Measurements from ENCODE around the gene DDA1. TPM values are rescaled to one million over a fixed set of nuclear protein-coding genes. Genes with fewer than 3 reads are reported as not detected.

The DDA1 gene
- total RNA-seq: 21.2 and 45.5 TPM in 2 replicates

DNA sequence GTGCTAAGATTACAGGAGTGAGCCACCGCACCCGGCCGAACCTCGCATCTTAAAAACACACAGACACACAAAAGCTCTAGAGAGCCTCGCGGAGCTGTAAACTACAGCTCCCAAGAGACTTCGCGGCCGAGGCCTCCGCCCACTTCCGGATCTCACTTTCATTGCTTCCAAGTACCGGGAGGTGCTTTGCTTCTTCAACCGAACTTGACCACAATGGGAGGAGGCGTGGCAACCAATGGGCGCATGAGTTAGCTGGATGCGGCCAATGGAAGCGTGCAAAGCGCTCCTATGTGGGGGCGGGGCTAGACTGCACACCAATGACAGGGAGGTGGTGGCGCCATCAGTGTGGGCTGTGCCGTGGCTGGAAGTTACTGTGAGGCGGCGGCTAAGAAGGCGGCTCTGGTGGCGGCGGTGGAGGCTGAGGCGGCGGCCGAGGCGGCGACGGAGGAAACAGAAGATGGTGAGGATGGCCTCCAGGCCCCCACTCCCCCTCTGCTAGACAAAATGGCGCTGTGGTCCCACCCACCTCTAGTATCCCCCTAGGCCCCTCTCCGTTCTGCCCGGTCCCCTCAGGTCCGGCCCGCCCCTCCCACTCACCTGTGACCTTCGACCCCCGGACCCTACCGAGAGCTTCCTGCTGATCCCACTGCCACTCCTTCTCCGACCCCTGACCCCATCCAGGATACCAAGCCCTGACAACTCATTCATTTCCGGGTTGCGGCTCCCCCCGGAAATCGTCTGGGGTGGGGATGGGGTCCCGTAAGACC, at the start of gene DDA1:
Gene DDA1, plus strand, starts transcription at position 366 of the 767 bp plus-strand sequence. Its CDS starts 92 bp downstream, at position 458.

DNA sequence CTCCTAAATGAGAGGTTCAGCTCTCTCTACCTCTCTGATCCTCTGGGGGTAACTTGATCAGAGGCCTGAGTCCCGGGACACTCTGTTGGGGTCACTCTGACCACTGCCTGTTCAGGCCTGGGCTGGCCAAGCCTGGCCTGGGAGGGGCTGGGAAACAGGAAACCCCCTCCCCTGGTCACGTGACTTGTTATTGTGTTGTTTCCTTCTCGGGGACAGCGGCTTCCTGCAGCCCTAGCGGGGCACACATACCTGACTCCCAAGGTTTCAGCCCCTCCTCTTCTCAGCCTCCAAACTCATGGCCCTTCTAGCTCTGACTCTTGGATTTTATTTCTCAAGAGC, 44.8 kb upstream of the DDA1 start, which contains the start of gene USHBP1:
Gene USHBP1, minus strand, starts transcription at position 105 of the 339 bp plus-strand sequence. CDS start 446 bp downstream, outside the sequence.

DNA sequence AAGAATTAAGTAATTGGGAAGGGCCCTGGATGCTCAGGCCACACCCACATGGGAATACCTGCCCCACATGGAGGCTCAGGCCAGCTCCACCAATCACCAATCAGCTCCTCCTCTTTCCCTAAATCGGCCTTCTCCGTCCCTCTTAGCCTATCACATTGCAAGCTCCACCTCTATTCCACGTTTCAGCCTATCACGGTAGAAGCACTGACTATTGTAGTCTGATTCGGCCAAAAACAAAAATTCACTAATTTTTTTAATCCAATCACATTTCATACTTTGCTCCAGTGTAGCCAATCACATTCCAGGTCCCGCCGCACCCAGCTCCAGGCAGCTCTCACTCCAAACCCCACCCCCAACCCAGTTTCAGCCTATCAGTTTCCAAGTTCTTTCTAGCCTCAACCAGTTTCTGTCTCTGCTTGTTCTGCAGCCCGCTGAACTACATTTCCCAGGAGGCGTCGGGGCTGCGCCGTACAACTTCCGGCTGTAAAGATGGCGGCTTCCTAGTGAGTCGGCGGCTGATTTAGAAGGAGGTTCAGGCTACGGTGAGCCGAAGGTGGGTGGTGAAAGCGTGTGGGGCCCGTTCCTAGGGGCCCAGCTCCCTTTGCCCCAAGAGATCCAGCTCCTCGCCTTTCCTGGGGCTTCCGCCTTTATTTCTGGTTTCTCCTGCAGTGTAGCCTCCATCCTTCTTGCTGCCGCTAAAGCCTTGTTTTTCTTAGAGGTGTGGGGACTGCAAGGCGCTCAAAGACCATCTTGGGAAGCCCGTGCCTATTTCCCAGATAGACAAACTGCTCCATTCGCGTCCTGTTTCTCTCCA, 42.2 kb upstream of the DDA1 start, which contains the start of gene BABAM1:
Gene BABAM1, plus strand, starts transcription at position 469 of the 814 bp plus-strand sequence. CDS start 1,364 bp downstream, outside the sequence.

DNA sequence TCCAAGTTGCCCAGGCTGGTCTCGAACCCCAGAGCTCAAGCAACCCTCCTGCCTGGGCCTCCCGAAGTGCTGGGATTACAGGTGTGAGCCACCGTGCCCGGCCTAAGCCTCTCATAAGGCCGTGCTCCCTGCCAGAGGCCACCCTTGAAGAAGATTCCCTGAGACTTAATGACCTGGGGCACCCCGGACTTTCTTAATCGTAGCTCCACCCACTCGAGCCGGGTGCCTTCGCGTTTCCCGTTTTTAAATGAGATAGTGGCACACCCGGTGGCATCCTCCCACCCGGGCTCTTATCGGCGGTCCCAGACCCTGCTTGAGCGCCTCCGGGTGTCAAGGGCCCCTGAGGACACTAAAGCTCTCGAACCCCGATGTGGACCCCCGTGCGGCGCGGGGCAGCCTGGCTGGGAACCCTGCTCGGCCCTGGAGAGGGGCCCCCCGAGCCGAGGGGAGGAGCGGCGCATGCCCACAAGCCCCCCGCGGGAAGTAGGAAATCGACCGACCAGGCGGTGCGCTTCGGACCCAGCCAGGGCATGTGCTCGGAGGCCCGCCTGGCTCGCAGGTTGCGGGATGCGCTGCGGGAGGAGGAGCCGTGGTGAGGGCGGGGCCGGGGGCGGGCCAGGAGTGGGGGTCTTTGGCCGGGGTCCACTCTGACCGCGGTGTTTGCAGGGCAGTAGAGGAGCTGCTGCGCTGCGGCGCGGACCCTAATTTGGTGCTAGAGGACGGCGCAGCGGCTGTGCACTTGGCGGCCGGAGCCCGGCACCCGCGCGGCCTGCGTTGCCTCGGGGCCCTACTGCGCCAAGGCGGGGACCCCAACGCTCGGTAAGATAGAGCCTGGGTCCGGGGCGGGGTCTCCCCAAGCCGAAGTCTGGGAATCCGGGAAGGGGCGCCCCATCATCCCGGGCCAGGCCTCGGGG, 27.7 kb upstream of the DDA1 start, which contains the start of gene ANKLE1:
Gene ANKLE1, plus strand, starts transcription at position 511 of the 914 bp plus-strand sequence. Its CDS starts 20 bp downstream, at position 531.

DNA sequence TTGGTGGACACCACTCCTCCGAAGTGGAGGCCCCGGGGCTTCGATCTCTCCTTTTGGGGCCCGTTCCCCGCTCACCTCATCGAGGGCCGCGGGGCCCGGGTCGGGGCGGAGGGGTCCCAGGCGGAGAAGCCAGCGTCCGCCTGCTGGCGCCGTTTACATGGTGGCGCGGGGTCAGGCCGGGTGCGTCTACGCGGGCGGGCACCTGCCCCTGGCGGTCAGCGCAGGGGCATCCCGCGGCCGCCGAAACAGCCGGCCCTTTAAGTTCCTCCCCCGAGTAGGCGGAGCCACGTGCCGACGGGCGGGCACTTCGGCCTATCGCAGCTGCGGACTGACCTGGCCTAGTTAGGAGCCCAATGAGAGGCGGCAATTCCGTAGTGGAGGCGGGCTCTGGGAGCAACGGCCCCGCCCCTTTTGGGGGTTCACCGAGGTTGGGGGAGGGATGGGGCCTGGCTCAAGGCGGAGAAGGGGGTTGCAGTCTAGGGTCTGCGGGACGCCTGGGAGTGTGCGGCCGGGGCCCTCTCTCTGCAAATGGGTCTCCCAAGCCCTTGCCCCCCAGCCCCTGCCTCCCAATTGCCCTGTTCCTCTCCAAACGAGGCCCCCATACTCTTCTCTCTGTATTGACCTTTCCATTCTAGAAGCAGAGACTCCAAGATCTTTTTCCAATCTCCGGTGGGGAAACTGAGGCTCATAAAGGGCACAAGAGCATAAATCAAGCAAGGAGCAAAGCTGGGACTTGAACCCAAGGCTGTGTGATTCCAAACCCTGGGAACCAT, 6.0 kb upstream of the DDA1 start, which contains the start of gene ABHD8:
Gene ABHD8, minus strand, starts transcription at position 259 of the 773 bp plus-strand sequence. CDS start 1,809 bp downstream, outside the sequence.

DNA sequence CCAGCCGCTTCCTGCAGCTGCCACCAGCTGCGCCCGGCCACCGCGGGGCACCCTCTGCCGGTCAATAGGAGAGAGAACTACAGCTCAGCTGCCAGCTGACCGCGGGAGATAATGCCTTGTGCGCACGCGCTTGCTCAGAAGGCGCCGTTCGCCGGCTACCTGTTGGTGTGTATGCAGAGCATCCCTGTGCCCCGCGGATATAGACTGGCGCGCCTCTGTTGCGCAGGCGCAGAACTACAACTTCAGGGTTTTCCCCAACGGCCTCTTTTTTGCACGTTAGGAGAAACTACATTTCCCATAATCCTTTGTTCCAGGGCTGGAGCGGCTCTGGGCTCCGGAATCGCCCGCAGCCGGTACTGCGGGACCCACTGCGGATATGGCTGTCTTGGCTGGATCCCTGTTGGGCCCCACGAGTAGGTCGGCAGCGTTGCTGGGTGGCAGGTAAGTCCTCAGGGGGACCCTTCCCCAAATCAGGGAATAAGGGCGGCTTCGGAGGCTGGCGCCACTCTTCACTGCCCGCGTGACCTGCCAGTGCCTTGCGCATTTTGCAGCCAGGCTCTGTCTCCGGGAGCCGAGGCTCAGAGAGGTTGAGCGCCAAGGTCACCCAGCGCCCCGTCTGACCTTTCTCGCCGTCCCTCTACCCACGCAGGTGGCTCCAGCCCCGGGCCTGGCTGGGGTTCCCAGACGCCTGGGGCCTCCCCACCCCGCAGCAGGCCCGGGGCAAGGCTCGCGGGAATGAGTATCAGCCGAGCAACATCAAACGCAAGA, 3.7 kb upstream of the DDA1 start, which contains the start of gene MRPL34:
Gene MRPL34, plus strand, starts transcription at position 356 of the 768 bp plus-strand sequence. Its CDS starts 21 bp downstream, at position 377.

DNA sequence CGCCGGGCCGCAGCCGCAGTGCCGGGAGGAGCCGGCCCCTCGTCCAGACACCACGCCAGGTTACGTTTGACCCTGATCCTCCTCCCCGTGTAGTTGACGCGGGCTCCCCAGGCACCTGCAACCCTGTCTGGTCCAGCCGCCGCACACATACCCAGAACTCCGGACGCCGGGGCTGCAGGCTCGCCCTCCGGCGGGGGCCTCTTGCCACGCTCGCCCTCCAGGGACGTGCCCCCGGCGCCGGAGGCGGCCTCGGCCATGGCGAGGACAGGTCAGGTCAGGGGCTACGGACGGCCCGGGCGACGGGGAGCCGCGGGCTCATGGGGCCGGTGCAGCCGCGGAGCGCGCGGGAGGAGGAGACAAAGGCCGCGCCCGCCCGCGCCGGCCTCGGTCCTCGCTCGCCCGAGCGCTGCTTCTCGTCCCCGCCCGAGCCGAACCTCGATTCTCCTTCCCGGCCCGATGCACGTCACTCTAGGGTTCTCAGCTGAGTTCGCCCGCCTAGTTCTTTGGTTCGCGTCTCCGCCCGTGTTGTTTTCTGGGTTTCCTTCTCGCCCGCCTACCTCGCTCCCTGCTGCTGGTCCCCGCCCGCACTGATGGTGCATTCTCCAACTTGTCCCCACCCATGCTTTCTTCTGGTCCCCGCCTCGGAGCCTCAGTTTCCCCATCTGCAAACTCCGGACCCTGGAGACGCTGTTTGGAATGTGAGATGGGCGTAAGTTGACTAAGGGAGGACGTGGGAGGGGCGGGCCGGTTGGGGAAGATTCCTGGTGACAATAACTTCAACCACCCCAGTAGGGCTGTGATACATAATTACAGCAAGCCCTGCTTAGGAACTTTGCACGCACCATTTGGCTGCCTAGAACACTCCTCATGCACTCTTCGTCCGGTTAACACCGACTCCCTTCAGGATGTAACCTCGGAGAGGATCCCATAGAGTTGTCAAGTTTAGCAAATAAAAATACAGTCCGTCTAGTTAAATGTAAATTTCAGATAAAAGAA, 25.3 kb downstream of the DDA1 start, which contains the start of gene ANO8:
Gene ANO8, minus strand, starts transcription at position 442 of the 996 bp plus-strand sequence. Its CDS starts 185 bp downstream, at position 257.

DNA sequence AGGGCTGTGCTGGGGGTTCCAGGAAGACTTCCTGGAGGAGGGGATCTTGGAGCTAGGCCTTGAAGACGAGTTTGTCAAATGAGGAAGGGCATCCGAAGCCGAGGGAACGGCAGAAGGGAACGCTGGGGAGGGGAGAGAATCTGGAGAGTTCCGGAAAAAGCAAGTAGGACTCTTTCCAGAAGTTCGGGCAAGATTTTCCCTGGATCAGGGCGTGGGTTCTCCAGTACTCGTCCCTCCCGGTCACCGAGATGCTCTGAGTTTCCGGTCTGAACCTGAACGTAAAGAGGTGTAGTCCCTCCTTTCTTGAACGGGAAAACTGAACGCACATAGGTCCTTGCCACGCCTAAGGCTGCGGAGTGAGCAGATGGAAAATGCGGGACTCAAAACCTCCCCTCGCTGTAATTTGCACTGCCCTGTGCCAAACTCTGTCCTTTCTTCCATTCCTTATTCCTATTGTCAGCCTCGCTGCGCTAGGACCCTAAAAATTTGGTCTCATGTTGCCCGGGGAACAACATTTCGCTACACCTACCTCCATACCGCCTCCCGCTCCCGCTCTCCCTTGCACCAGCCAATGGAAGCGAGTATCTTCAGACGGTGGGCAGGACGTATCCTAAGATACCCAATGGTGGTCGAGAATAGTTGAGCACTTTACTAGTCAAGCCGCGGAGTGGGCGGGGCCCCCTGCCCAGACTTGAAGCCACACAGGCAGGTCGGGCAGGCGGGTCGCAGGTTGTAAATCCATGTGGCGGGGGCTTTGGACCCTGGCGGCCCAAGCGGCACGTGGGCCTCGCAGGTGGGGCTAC, 27.7 kb downstream of the DDA1 start, which contains the start of gene GTPBP3:
Gene GTPBP3, plus strand, starts transcription at position 682 of the 803 bp plus-strand sequence. Its CDS starts 59 bp downstream, at position 741.

Other genes with a start within 250 kb of the DDA1 start
- 6.2 and 17.8 TPM in 2 replicates for gene HAUS8, start 234.1 kb upstream of the DDA1 start, total RNA-seq
- 77.1 and 81.6 TPM in 2 replicates for gene MYO9B, start 233.8 kb upstream of the DDA1 start, total RNA-seq
- gene USE1, start 94.2 kb upstream of the DDA1 start, total RNA-seq: 18.6 and 27.1 TPM in 2 replicates
- gene OCEL1, start 83.3 kb upstream of the DDA1 start, total RNA-seq: 6.7 and 19.1 TPM in 2 replicates
- gene NR2F6, start 63.6 kb upstream of the DDA1 start, total RNA-seq: 90.0 and 128 TPM in 2 replicates
- gene USHBP1, start 44.8 kb upstream of the DDA1 start, total RNA-seq: not detected in 2 replicates
- 119 and 151 TPM in 2 replicates for gene BABAM1, start 42.1 kb upstream of the DDA1 start, total RNA-seq
- 0.76 and 2.4 TPM in 2 replicates for gene ANKLE1, start 27.7 kb upstream of the DDA1 start, total RNA-seq
- 14.8 and 26.2 TPM in 2 replicates for gene ABHD8, start 6.1 kb upstream of the DDA1 start, total RNA-seq
- gene MRPL34, start 3.7 kb upstream of the DDA1 start, total RNA-seq: 101 and 116 TPM in 2 replicates
- gene ANO8, start 25.3 kb downstream of the DDA1 start, total RNA-seq: 4.1 and 15.8 TPM in 2 replicates
- gene GTPBP3, start 28.0 kb downstream of the DDA1 start, total RNA-seq: 16.9 and 18.5 TPM in 2 replicates
- gene PLVAP, start 67.8 kb downstream of the DDA1 start, total RNA-seq: 1.6 and 2.0 TPM in 2 replicates
- gene CCDC194, start 84.6 kb downstream of the DDA1 start, total RNA-seq: 0.13 TPM in 1 of 2 replicates, not detected in the other
- 12.2 and 95.2 TPM in 2 replicates for gene BST2, start 96.1 kb downstream of the DDA1 start, total RNA-seq
- gene MVB12A, start 110.5 kb downstream of the DDA1 start, total RNA-seq: 116 and 131 TPM in 2 replicates
- gene TMEM221, start 139.1 kb downstream of the DDA1 start, total RNA-seq: 0.13 TPM in 1 of 2 replicates, not detected in the other
- gene NXNL1, start 151.4 kb downstream of the DDA1 start, total RNA-seq: not detected in 2 replicates
- 5.9 and 21.2 TPM in 2 replicates for gene SLC27A1, start 161.0 kb downstream of the DDA1 start, total RNA-seq
- gene PGLS, start 202.1 kb downstream of the DDA1 start, total RNA-seq: 127 and 186 TPM in 2 replicates
- 138 and 180 TPM in 2 replicates for gene COLGALT1, start 246.1 kb downstream of the DDA1 start, total RNA-seq

Measured in mesangial cell (primary cell).